ENCODE measurements around the gene TLX2. TPM values are rescaled to one million over a fixed set of nuclear protein-coding genes. Genes with fewer than 3 reads are reported as not detected.
"Not testable (repeated sequence)": the region's sequence is repeated elsewhere in the genome, so short reads cannot be mapped to it uniquely, and the experiment has no call there.

Gene TLX2
- total RNA-seq, 3 donors from 2014 or later (not counting 1 experiment from before 2014, with no cell fraction given): 0.23 to 0.45 TPM; not detected in 1

GRCh38 chr2:74559912-74560311, 45.7 kb downstream of the TLX2 start:
- peaks cover 15 to 26% of the 10 kb centered on the region in 2 donors for H3K27me3 Mint-ChIP-seq (ENCODE audit: low read depth in 2 of 2)
- TF ChIP-seq, protein P1, sequence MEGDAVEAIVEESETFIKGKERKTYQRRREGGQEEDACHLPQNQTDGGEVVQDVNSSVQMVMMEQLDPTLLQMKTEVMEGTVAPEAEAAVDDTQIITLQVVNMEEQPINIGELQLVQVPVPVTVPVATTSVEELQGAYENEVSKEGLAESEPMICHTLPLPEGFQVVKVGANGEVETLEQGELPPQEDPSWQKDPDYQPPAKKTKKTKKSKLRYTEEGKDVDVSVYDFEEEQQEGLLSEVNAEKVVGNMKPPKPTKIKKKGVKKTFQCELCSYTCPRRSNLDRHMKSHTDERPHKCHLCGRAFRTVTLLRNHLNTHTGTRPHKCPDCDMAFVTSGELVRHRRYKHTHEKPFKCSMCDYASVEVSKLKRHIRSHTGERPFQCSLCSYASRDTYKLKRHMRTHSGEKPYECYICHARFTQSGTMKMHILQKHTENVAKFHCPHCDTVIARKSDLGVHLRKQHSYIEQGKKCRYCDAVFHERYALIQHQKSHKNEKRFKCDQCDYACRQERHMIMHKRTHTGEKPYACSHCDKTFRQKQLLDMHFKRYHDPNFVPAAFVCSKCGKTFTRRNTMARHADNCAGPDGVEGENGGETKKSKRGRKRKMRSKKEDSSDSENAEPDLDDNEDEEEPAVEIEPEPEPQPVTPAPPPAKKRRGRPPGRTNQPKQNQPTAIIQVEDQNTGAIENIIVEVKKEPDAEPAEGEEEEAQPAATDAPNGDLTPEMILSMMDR (IDR thresholded peaks at IDR 0.05): no peak
- DNase-seq (no peak), ATAC-seq (no peak)
- no peak overlapping the region for H3K4me3 Mint-ChIP-seq
- no peaks in the 10 kb centered on the region for H3K27me3 ChIP-seq (ENCODE audit: control insufficient read depth, insufficient read depth, low read length)
- intact Hi-C loops (cut with micrococcal nuclease): no loop called here
- WGBS (ENCODE audit: insufficient coverage): 92% methylated on average over 5 of the region's 5 CpGs
- H3K4me3 ChIP-seq (ENCODE audit: low read length): no peak overlapping the region
- H3K36me3 Mint-ChIP-seq: no peaks in the 10 kb centered on the region
- no peak overlapping the region for H3K27ac ChIP-seq (ENCODE audit: low read length)
- H3K9me3 Mint-ChIP-seq: no peaks in the 10 kb centered on the region
- H3K36me3 ChIP-seq (ENCODE audit: control insufficient read depth, insufficient read depth, low read length): peaks cover 6% of the 10 kb centered on the region
- H3K9me3 ChIP-seq (ENCODE audit: control insufficient read depth, insufficient read depth, low read length): no peaks in the 10 kb centered on the region
- H3K27ac Mint-ChIP-seq: no peak overlapping the region
- peaks cover 13% of the 10 kb centered on the region for H3K4me1 ChIP-seq (ENCODE audit: control insufficient read depth, insufficient read depth, low read length)
- H3K4me1 Mint-ChIP-seq: peaks cover 13 to 34% of the 10 kb centered on the region in 2 donors

GRCh38 chr2:74560591-74560990, 46.3 kb downstream of the TLX2 start:
- ATAC-seq: no peak
- H3K9me3 Mint-ChIP-seq: no peaks in the 10 kb centered on the region
- Histone ChIP-seq H3K27me3 (ENCODE audit: control insufficient read depth, insufficient read depth, low read length) (no peaks in the 10 kb centered on the region), H3K9me3 (ENCODE audit: control insufficient read depth, insufficient read depth, low read length) (no peaks in the 10 kb centered on the region), H3K4me1 (ENCODE audit: control insufficient read depth, insufficient read depth, low read length) (peaks cover 6% of the 10 kb centered on the region), H3K27ac (ENCODE audit: low read length) (no peak overlapping the region), H3K36me3 (ENCODE audit: control insufficient read depth, insufficient read depth, low read length) (peaks cover 6% of the 10 kb centered on the region), H3K4me3 (ENCODE audit: low read length) (no peak overlapping the region)
- TF ChIP-seq, protein P1 (IDR thresholded peaks at IDR 0.05): no peak
- intact Hi-C loops (cut with micrococcal nuclease): no loop called here
- H3K36me3 Mint-ChIP-seq: no peaks in the 10 kb centered on the region
- H3K27ac Mint-ChIP-seq: no peak overlapping the region
- no peak overlapping the region for H3K4me3 Mint-ChIP-seq
- peaks cover 8 to 27% of the 10 kb centered on the region in 2 donors for H3K4me1 Mint-ChIP-seq
- WGBS (ENCODE audit: insufficient coverage): 76% methylated on average over 4 of the region's 6 CpGs
- peaks cover 15 to 27% of the 10 kb centered on the region in 2 donors for H3K27me3 Mint-ChIP-seq (ENCODE audit: low read depth in 2 of 2)
- no peak for DNase-seq

DNA sequence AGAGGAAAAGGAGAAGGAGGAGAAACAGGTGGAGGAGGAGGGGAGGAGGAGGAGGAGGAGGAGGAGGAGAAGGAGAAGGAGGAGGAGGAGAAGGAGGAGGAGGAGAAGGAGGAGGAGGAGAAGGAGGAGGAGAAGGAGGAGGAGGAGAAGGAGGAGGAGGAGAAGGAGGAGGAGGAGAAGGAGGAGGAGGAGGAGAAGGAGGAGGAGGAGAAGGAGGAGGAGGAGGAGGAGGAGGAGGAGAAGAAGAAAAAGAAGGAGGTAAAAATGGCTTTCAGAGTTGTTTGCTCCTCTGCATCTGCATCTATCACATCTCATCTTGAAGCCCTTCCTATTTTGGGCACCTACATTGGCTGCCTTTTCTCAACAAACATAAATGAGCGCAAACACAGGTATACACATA, 46.8 kb downstream of the TLX2 start:
- H3K27ac Mint-ChIP-seq; H3K27me3 ChIP-seq (ENCODE audit: control insufficient read depth, insufficient read depth, low read length); DNase-seq; H3K36me3 ChIP-seq (ENCODE audit: control insufficient read depth, insufficient read depth, low read length); H3K9me3 ChIP-seq (ENCODE audit: control insufficient read depth, insufficient read depth, low read length); H3K9me3 Mint-ChIP-seq; H3K36me3 Mint-ChIP-seq; intact Hi-C loops (cut with micrococcal nuclease); H3K4me3 Mint-ChIP-seq; H3K4me1 ChIP-seq (ENCODE audit: control insufficient read depth, insufficient read depth, low read length); H3K27ac ChIP-seq (ENCODE audit: low read length); H3K4me3 ChIP-seq (ENCODE audit: low read length); ATAC-seq: not testable (repeated sequence)
- 100% methylated on average over 1 of the region's 1 CpG for WGBS (ENCODE audit: insufficient coverage)
- peaks cover 18 to 32% of the 10 kb centered on the region in 2 donors for H3K27me3 Mint-ChIP-seq (ENCODE audit: low read depth in 2 of 2)
- peaks cover 8 to 23% of the 10 kb centered on the region in 2 donors for H3K4me1 Mint-ChIP-seq

DNA sequence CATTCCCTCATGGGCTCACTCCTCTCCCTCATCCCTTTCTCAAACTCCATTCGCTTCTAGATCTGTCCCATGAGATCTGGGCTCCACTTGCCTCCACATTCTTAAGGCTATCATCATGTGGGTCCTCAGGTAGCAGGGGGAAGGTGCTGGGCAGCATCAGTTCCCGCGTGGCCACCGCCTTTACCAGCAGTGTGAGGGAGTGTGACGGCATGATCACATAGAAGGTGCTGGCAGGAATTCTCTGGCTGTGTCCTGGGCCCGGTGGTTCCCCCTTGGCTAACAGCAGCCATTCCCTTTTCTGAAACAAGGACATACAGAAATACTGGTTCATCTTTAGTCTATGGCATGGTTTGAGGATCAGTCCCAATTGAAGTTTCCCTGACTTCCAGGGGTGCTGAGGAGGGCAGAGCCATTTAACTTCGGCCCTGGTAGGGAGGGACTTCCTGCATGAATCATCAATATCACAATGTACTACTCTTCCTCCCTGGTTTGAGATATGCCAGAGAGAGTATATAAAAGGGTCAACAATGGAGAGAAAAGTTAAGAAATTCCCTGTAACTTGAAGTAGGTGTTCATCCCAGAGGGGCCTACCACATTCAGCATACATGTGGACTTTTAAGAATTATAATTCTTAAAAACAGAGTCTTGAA, 48.0 kb downstream of the TLX2 start:
- H3K36me3 Mint-ChIP-seq: no peaks in the 10 kb centered on the region
- Histone ChIP-seq H3K27ac (ENCODE audit: low read length) (no peak overlapping the region), H3K4me1 (ENCODE audit: control insufficient read depth, insufficient read depth, low read length) (no peaks in the 10 kb centered on the region), H3K9me3 (ENCODE audit: control insufficient read depth, insufficient read depth, low read length) (no peaks in the 10 kb centered on the region), H3K36me3 (ENCODE audit: control insufficient read depth, insufficient read depth, low read length) (no peaks in the 10 kb centered on the region), H3K4me3 (ENCODE audit: low read length) (no peak overlapping the region), H3K27me3 (ENCODE audit: control insufficient read depth, insufficient read depth, low read length) (no peaks in the 10 kb centered on the region)
- H3K4me3 Mint-ChIP-seq: no peak overlapping the region
- ATAC-seq (no peak), DNase-seq (no peak)
- 95% methylated on average over 6 of the region's 7 CpGs for WGBS (ENCODE audit: insufficient coverage)
- H3K27ac Mint-ChIP-seq: no peak overlapping the region
- H3K27me3 Mint-ChIP-seq (ENCODE audit: low read depth in 2 of 2): peaks cover 21 to 36% of the 10 kb centered on the region in 2 donors
- no peaks in the 10 kb centered on the region for H3K9me3 Mint-ChIP-seq
- TF ChIP-seq, protein P1 (IDR thresholded peaks at IDR 0.05): no peak
- H3K4me1 Mint-ChIP-seq: peaks cover 8 to 12% of the 10 kb centered on the region in 2 donors
- intact Hi-C loops (cut with micrococcal nuclease): no loop called here
